ENCODE results near the gene VSTM1. TPM values are rescaled to one million over a fixed set of nuclear protein-coding genes. Genes with fewer than 3 reads are reported as not detected.

Gene VSTM1
- total RNA-seq, 2 donors from 2014 or later = not detected

DNA sequence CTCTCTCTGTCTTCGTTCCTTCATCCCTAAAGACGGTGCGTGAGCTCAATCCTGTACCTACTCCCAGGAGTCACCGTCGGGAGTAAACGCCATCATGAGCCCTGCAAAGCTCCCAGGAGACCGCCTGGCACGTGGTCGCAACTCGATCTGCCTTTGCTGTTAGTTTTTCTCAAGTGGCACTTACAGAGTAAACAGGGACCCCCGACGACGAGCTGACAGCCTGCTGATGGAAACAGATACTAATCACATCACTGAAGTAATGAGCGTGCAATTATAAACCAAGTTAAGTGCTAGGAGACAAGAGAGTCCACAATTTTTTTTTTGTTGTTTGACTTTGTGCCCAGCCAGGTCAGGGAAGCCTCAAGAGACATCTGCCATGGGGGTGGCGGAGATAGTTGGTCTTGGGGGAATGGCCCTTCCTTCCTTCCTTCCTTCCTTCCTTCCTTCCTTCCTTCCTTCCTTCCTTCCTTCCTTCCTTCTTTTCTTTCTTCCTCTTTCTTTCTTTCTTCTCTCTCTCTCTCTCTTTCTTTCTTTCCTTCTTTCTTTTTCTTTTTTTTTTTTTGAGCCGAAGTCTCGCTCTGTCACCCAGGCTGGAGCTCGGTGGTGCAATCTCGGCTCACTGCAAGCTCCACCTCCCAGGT lies 48.7 kb downstream of the VSTM1 start:
- ATAC-seq = no peak
- Mint-ChIP-seq H3K27ac (no peak overlapping the region), H3K36me3 (no peaks in the 10 kb centered on the region), H3K9me3 (no peaks in the 10 kb centered on the region), H3K4me1 (ENCODE audit: low read depth in 2 of 2) (peaks cover 0 to 3% of the 10 kb centered on the region in 2 donors), H3K4me3 (no peak overlapping the region), H3K27me3 (peaks cover 29 to 35% of the 10 kb centered on the region in 2 donors)
- DNase-seq (ENCODE audit: low spot score) = no peak

DNA sequence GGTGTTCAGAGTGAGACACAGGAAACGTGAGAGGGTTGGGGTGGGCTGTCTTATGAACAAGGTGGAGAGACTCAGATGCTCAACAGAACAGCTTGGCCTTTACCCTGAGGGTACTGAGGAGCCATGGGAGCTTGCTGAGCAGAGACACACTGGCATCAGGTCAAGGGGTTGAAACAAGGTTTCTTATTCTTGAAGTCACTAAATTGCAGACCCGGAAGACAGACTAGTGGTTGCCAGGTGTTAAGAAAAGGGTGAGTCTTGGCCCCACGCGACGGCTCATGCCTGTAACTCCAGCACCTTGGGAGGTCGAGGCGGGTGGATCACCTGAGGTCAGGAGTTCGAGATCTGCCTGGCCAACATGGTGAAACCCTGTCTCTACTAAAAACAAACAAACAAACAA lies 49.8 kb downstream of the VSTM1 start:
- H3K4me3 Mint-ChIP-seq = no peak overlapping the region
- DNase-seq (ENCODE audit: low spot score) = no peak
- H3K4me1 Mint-ChIP-seq (ENCODE audit: low read depth in 2 of 2) = peaks cover 0 to 3% of the 10 kb centered on the region in 2 donors
- no peak overlapping the region for H3K27ac Mint-ChIP-seq
- no peaks in the 10 kb centered on the region for H3K36me3 Mint-ChIP-seq
- H3K9me3 Mint-ChIP-seq = no peaks in the 10 kb centered on the region
- ATAC-seq = no peak
- peaks cover 29 to 36% of the 10 kb centered on the region in 2 donors for H3K27me3 Mint-ChIP-seq

DNA sequence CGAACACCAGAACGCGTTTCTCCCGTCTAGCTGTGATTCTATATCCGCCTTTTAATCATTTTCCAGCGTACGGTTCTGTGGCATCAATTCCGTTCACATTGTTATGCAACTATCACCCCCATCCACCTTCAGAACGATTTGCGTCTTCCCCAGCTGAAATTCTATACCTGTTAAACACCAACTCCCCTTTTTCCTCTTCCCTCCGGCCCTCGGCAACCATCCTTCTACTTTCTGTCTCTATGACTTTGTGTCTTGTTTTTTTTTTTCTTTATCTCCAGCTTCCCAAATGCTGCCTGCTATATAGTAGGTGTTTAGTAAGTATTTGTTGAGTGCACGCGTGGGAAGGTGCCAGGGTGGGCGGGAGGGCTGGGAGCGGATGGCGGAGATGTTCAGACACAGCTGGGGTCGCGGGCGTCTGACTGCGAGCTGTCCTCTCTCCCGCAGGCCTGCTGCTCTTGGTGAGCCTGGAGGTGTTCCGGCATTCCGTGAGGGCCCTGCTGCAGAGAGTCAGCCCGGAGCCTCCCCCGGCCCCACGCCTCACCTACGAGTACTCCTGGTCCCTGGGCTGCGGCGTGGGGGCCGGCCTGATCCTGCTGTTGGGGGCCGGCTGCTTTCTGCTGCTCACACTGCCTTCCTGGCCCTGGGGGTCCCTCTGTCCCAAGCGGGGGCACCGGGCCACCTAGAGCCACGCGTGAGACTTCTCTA lies 52.0 kb downstream of the VSTM1 start:
- Mint-ChIP-seq H3K4me1 (ENCODE audit: low read depth in 2 of 2) (peaks cover 0 to 3% of the 10 kb centered on the region in 2 donors), H3K36me3 (no peaks in the 10 kb centered on the region)

DNA sequence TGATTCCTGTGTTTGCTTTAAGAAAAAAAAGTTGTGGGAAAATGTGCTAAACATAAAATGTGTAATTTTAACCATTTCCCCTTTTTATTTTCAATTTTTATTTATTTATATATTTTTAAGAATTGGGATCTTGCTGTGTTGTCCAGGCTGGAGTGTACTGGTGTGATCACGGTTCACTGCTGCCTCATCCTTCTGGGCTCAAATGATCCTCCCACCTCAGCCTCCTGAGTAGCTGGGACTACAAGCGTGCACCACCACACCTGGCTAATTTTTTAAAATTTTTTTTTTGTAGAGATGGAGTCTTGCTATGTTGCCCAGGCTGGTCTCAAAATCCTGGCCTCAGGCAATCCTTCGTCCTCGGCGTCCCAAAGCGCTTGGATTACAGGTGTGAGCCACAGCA lies 53.2 kb downstream of the VSTM1 start:
- Mint-ChIP-seq H3K36me3 (no peaks in the 10 kb centered on the region), H3K4me3 (no peak overlapping the region), H3K4me1 (ENCODE audit: low read depth in 2 of 2) (peaks cover 0 to 3% of the 10 kb centered on the region in 2 donors), H3K27ac (no peak overlapping the region), H3K27me3 (peaks cover 28 to 32% of the 10 kb centered on the region in 2 donors), H3K9me3 (no peaks in the 10 kb centered on the region)
- ATAC-seq = no peak
- DNase-seq (ENCODE audit: low spot score) = no peak

More for the DNA sequence above, 52.0 kb downstream of the VSTM1 start:
- Mint-ChIP-seq H3K4me3 (no peak overlapping the region), H3K27me3 (peaks cover 30 to 43% of the 10 kb centered on the region in 2 donors), H3K9me3 (no peaks in the 10 kb centered on the region), H3K27ac (no peak overlapping the region)
- no peak for DNase-seq (ENCODE audit: low spot score)
- no peak for ATAC-seq

DNA sequence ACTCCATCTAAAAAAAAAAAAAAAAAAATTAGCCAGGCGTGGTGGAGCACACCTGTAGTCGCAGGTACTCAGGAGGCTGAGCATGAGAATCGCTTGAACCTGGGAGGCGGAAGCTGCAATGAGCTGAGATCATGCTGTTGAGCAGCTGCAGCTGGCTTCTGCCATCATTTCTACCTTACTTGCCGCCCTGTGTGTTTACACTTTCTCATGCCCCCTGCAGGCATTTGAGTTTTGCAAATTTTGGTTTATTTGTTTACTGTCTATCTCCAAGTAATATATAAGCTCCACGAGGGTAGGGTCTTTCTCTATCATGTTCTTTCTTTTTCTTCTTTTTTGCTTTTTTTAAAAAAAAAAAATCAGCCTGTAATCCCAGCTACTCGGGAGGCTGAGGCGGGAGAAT lies 54.3 kb downstream of the VSTM1 start:
- Mint-ChIP-seq H3K9me3 (no peaks in the 10 kb centered on the region), H3K4me1 (ENCODE audit: low read depth in 2 of 2) (peaks cover 0 to 3% of the 10 kb centered on the region in 2 donors), H3K27me3 (peaks cover 20 to 24% of the 10 kb centered on the region in 2 donors), H3K4me3 (no peak overlapping the region), H3K27ac (no peak overlapping the region), H3K36me3 (no peaks in the 10 kb centered on the region)
- DNase-seq (ENCODE audit: low spot score) (no peak), ATAC-seq (no peak)

DNA sequence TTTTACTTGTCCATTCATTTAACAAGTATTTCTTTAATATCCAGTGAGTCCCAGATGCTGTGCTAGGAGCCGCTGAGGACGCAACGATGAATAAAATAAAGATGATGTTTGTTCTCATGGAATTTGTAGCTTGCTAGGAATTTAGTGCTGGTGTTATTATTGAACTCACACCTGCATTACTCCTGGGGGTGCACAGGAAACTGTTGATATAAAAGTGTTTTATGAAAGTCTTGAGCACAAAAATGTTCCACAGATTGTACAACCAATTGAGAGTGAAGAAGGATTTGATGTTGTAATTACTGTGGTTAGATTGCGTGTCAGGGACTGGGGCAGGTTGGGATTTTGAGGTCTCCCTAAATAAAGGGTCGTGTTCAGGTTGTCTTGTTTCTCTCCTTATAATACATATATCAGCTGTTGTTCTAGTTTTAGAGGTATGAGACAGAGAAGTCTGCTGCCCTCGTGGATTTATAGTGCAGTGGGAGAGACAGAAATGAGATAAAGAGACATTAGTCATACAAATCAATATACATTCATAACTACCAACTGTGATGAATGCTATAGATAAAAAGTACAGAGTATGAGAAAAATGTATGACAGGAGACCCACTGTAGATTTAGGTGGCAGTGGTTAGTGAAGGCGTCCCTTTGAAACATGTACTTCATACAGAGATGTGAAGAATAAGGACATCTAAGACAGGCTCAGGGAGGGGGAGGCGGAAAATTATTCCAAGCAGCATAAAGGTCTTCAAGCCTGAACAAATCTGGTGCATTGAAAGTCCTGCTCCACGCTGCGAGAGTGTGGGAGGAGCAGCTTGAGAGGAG lies 61.0 kb downstream of the VSTM1 start:
- Mint-ChIP-seq H3K9me3 (no peaks in the 10 kb centered on the region), H3K27me3 (peaks cover 19 to 31% of the 10 kb centered on the region in 2 donors), H3K4me3 (no peak overlapping the region), H3K27ac (no peak overlapping the region), H3K4me1 (ENCODE audit: low read depth in 2 of 2) (no peaks in the 10 kb centered on the region), H3K36me3 (no peaks in the 10 kb centered on the region)
- ATAC-seq (no peak), DNase-seq (ENCODE audit: low spot score) (no peak)

DNA sequence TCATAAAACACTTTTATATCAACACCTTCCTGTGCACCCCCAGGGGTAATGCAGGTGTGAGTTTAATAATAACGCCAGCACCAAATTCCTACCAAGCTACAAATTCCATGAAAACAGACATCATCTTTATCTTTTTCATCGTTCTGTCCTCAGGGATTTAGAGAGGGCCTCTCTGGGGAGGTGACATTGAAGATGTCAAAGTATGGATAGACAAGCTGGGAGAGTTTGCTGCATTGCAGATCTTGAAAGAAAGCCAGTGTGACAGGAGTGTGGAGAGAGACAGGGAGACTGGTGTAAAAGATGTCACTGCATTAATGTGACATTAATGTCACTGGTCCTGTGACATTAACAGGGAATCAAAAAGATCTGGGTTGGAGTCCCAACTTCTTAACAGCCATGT lies 62.2 kb downstream of the VSTM1 start:
- no peak for ATAC-seq
- Mint-ChIP-seq H3K36me3 (no peaks in the 10 kb centered on the region), H3K4me3 (no peak overlapping the region), H3K27ac (no peak overlapping the region), H3K4me1 (ENCODE audit: low read depth in 2 of 2) (no peaks in the 10 kb centered on the region), H3K9me3 (no peaks in the 10 kb centered on the region), H3K27me3 (peaks cover 20 to 38% of the 10 kb centered on the region in 2 donors)
- no peak for DNase-seq (ENCODE audit: low spot score)

DNA sequence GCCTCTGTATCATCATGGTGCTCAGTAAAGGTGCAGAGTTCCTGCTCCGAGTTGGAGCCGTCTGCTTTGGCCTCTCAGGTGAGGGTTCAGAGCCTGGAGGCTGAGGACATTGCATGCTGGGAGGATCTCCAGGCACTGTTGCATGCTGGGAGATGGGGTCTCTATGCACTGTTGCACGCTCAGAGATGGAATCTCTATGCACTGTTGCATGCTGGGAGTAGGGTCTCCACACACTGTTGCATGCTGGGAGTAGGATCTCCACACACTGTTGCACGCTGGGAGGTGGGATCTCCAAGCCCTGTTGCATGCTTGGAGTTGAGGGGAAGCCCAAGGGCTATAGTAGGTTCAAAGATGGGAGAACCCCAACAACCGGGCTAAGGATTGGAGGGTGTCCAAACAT lies 64.0 kb downstream of the VSTM1 start:
- peaks cover 29 to 46% of the 10 kb centered on the region in 2 donors for H3K27me3 Mint-ChIP-seq
- H3K4me1 Mint-ChIP-seq (ENCODE audit: low read depth in 2 of 2) = no peaks in the 10 kb centered on the region
- H3K9me3 Mint-ChIP-seq = no peaks in the 10 kb centered on the region
- no peak for DNase-seq (ENCODE audit: low spot score)
- ATAC-seq = peak in 1 of 2 donors; percentile 33
- H3K27ac Mint-ChIP-seq = no peak overlapping the region
- no peaks in the 10 kb centered on the region for H3K36me3 Mint-ChIP-seq
- H3K4me3 Mint-ChIP-seq = no peak overlapping the region

DNA sequence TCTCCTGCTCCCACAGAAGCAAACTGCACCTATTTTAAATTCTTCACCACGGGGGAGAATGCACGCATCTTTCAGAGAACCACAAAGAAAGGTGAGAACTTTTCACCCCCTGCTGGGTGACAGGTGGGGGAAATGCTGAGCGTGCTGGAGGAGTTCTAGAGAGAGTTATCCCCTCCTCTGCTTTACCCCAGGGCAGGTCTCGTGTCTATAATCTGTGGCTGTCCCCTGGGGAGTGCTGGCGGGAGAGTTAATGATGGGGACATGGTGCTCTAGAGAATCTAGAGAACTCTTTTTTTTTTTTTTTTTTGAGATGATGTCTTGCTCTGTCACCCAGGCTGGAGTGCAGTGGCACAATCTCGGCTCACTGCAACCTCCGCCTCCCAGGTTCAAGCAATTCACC lies 65.5 kb downstream of the VSTM1 start:
- no peak overlapping the region for H3K27ac Mint-ChIP-seq
- no peak for DNase-seq (ENCODE audit: low spot score)
- no peaks in the 10 kb centered on the region for H3K36me3 Mint-ChIP-seq
- no peak overlapping the region for H3K4me3 Mint-ChIP-seq
- ATAC-seq = no peak
- no peaks in the 10 kb centered on the region for H3K4me1 Mint-ChIP-seq (ENCODE audit: low read depth in 2 of 2)
- no peaks in the 10 kb centered on the region for H3K9me3 Mint-ChIP-seq
- H3K27me3 Mint-ChIP-seq = peaks cover 42 to 61% of the 10 kb centered on the region in 2 donors

DNA sequence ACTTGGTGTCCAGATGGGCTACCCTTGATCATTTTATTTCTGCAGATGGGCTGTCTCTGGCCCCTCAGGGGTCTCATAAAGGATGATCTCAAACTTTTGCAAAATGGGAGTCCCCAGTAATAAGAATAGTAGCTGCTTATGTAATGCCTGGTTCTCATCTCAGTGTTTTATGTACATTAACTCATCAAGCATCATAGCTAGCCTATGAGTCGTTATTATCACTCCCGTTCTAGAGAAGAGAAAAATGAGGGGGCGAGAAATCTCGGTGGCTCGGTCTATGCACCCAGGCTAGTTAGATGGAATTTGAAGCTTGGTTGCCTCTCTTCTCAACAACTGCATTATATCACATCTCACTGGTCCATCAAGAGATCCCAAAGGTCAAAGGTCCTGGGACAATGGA lies 68.9 kb downstream of the VSTM1 start:
- DNase-seq (ENCODE audit: low spot score) (no peak), ATAC-seq (no peak)
- Mint-ChIP-seq H3K36me3 (no peaks in the 10 kb centered on the region), H3K27me3 (peaks cover 39 to 48% of the 10 kb centered on the region in 2 donors), H3K4me1 (ENCODE audit: low read depth in 2 of 2) (no peaks in the 10 kb centered on the region), H3K27ac (no peak overlapping the region), H3K4me3 (no peak overlapping the region), H3K9me3 (no peaks in the 10 kb centered on the region)

DNA sequence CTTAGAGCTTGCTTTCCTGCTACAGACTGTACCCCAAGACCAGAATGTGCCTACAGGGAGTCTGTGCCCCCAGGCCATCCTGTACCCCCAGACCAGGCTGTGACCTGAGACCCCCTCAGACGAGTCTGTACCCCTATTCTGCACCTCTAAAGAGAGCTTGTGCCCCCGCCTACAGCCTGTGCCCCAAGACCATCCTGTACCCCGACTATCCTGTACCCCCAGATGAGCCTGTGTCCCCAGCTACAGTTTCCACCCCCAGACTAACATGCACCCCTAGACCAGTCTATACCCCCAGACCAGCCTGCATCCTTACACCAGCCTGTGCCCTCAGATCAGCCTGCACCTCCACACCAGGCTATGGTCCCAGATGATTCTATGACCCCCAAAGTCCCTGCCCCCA lies 70.2 kb downstream of the VSTM1 start:
- H3K9me3 Mint-ChIP-seq = no peaks in the 10 kb centered on the region
- DNase-seq (ENCODE audit: low spot score) = no peak
- no peaks in the 10 kb centered on the region for H3K36me3 Mint-ChIP-seq
- no peak overlapping the region for H3K27ac Mint-ChIP-seq
- H3K4me1 Mint-ChIP-seq (ENCODE audit: low read depth in 2 of 2) = peaks cover 0 to 6% of the 10 kb centered on the region in 2 donors
- no peak overlapping the region for H3K4me3 Mint-ChIP-seq
- no peak for ATAC-seq
- H3K27me3 Mint-ChIP-seq = peaks cover 40 to 49% of the 10 kb centered on the region in 2 donors

DNA sequence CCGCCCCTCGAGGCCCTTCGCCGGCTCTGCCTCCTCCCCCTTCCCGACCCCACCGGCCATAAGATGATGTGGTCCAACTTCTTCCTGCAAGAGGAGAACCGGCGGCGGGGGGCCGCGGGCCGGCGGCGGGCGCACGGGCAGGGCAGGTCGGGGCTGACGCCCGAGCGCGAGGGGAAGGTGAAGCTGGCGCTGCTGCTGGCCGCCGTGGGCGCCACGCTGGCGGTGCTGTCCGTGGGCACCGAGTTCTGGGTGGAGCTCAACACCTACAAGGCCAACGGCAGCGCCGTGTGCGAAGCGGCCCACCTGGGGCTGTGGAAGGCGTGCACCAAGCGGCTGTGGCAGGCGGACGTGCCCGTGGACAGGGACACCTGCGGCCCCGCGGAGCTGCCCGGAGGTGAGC lies 70.9 kb downstream of the VSTM1 start:
- peaks cover 0 to 6% of the 10 kb centered on the region in 2 donors for H3K4me1 Mint-ChIP-seq (ENCODE audit: low read depth in 2 of 2)
- peaks cover 41 to 48% of the 10 kb centered on the region in 2 donors for H3K27me3 Mint-ChIP-seq
- no peaks in the 10 kb centered on the region for H3K9me3 Mint-ChIP-seq
- H3K4me3 Mint-ChIP-seq = no peak overlapping the region
- no peak overlapping the region for H3K27ac Mint-ChIP-seq
- no peaks in the 10 kb centered on the region for H3K36me3 Mint-ChIP-seq
- ATAC-seq = no peak
- no peak for DNase-seq (ENCODE audit: low spot score)

DNA sequence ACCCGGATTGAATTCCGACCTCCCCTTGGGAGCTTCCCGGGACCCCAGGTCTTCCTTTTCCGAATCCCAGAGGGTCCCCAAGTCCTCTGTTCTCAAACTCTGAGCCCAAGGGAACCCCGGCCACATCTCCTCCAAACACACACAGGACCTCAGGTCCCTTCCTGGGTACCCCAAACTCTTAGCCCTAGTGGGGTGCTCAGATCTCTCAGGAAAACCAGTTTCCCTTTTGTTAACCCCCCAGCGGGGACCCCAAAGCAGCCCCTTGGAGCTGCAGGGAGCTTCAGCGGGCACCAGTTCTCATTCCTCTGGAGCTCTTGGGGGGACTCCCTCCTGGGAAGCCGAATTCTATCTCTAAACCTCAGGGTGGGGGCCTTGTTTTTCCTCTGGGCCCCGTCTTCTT lies 71.5 kb downstream of the VSTM1 start:
- Mint-ChIP-seq H3K4me1 (ENCODE audit: low read depth in 2 of 2) (peaks cover 0 to 6% of the 10 kb centered on the region in 2 donors), H3K9me3 (no peaks in the 10 kb centered on the region), H3K36me3 (no peaks in the 10 kb centered on the region), H3K27ac (peak overlapping the region in 1 of 2 donors; percentile 41), H3K4me3 (peak overlapping the region; percentile 30), H3K27me3 (peaks cover 35 to 42% of the 10 kb centered on the region in 2 donors)
- DNase-seq (ENCODE audit: low spot score) = no peak
- no peak for ATAC-seq

Measured in natural killer cell treated with Interleukin-12 subunit alpha and Interleukin-12 subunit beta and Interleukin-15 and Interleukin-18, amount 100 ng/mL, for 72 hours (primary cell).